Measurements from ENCODE around the gene HOXB9.

The HOXB9 gene

DNA sequence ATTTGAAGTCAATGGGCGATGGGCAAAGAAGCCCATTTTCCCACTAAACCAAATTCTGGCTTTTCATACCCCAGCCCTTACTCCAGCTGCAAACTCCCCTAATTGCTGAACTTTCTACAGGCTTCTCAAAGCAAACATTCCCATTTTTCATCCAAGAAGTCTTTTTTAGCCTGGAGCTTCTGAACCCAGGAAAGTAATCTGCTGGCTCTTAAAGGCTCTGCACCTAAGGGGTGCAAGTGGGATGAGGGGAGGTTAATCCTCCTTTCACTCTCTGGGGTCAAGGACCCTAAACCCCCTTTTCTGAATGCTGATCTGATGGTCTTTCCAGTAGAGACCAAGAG lies 17.7 kb downstream of the HOXB9 start:
- peak overlapping the region; percentile 67; the same call in 1 of the 2 replicates for H3K4me3 ChIP-seq (ENCODE audit: low read length)
- TF ChIP-seq, protein P1, sequence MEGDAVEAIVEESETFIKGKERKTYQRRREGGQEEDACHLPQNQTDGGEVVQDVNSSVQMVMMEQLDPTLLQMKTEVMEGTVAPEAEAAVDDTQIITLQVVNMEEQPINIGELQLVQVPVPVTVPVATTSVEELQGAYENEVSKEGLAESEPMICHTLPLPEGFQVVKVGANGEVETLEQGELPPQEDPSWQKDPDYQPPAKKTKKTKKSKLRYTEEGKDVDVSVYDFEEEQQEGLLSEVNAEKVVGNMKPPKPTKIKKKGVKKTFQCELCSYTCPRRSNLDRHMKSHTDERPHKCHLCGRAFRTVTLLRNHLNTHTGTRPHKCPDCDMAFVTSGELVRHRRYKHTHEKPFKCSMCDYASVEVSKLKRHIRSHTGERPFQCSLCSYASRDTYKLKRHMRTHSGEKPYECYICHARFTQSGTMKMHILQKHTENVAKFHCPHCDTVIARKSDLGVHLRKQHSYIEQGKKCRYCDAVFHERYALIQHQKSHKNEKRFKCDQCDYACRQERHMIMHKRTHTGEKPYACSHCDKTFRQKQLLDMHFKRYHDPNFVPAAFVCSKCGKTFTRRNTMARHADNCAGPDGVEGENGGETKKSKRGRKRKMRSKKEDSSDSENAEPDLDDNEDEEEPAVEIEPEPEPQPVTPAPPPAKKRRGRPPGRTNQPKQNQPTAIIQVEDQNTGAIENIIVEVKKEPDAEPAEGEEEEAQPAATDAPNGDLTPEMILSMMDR (conservative IDR thresholded peaks at IDR 0.05; ENCODE audit: low read length), result no peak
- DNase-seq (ENCODE audit: low read depth), result no peak

DNA sequence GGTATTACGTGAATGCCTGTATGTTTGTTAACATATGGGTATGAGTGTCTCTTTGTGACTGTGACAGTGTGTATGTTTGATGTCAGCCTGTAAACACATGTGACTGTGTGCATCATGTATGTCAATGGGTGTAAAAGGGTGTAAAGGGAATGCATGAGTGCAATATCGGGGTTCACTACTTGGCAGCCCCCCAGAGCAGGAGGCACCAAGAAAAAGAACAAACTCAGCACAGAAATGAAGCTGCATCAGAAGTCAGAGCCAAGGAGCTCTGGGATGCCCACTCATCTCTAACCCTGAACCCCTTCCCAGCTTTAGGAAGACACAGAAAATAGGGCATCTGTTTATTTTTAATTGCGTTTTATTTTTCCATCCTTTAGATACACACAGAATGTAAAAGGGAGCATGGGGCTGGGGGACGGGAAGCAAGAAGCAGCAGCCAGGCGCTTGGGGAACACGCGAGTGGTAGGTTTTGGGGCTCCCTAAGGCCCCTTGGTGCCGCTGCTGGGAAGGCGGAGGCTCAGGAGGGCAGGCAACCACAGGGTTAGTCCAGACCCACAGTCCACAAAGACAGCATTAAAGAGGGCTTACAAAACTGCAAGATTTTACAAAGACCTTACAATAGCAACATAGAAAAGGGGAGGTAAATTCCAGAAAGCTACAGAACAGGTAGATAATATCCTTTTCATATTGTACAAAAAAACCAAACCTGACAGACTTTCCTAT lies 19.1 kb downstream of the HOXB9 start:
- no peak for DNase-seq (ENCODE audit: low read depth)
- H3K4me3 ChIP-seq (ENCODE audit: low read length), result no peak overlapping the region
- TF ChIP-seq, protein P1 (conservative IDR thresholded peaks at IDR 0.05; ENCODE audit: low read length), result no peak

DNA sequence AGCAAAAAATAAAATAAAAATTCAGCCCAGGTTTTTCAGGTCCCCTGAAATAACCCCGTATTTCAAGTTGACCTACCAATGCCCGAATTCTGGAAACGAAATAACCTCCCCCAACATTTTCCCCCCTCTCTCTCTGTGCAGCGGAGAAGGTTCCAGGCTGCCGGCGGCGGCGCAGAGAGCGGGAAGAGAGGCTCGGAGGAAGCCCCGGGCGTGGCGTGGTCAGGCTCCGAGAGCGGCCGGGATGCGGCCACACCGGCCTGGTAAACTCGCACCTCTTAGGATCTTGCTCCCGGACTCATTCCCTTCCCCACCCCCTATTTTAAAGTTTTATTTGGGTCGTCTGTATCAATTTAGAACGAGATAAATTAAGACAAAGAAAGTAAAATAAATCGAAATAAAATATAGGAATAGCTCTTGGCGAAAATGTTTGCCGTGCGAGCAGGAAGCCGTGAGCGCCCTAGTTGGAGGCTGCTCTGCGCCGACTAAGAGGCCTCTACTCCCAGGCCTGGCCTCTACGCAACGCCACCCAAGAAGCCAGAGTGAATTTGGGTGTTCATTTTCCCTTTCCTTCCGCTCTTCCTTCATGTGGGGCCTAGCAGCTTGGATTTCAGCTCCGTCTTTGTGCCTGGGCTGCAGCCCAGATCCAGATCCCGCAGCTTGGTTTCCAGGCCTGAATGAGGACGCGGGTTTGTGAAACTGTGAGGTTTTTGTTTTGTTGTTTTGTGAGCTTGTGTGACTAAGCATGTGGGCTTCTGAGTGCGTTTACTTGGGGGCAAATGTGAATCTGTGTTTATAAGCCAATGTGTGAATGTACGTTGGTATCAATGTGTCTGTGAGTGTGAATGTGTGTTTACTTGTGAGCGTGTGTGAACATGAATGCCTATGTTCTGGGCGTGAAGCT lies 19.9 kb downstream of the HOXB9 start:
- no peak for DNase-seq (ENCODE audit: low read depth)
- TF ChIP-seq, protein P1 (conservative IDR thresholded peaks at IDR 0.05; ENCODE audit: low read length), result no peak
- peak overlapping the region; percentile 36 for H3K4me3 ChIP-seq (ENCODE audit: low read length)

DNA sequence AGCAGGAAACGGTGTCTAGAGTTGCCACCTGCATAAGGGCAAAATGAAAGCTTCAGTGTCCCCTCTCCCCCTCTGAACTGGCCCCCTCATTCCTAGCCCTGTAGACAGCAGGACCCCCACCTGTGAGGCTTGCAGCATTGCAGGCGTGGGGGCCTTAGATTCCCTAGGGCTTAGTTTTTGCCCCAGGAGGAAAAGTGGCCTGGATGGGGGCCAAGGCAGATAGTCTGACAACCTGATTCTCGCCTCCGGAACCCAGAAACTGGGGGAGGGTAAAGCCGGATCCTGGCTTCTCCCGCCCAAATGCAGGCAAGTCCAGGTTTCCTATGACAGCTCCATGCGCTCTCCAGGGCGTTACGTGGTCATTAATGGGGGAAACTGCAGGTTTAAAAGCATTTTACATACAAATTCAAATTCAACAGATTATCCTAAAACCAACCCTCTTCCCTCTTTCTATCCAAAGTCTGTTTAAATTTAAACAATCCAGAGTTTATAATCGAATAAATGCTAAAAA lies 20.7 kb downstream of the HOXB9 start:
- H3K4me3 ChIP-seq (ENCODE audit: low read length), result peak overlapping the region; percentile 89
- TF ChIP-seq, protein P1 (conservative IDR thresholded peaks at IDR 0.05; ENCODE audit: low read length), result no peak
- DNase-seq (ENCODE audit: low read depth), result no peak

DNA sequence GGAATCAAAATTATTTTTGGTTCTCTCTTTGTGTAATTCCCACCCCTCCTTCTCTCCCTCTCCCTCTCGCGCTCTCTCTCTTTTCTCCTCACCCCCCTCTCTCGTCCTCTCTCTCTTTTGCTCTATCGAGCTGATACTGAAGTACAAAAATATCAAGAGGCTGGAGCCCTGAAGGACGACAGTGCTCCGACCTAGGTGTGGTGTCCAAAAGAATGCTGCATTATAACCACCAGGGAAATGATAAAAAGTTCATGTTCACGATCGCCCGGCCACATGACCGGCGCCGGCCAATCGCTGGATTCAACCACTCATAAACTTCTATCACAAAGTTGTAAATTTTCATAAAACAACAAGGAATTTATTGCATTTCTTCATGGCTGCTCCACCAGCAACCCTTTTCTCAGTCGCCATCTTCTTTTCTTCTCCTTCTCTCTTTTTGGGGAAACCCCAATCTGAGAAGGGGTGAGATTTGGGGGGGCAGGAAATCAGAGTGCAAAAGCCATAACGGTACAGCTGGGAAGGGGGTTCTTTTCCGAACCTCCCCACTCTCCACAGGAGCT lies 21.3 kb downstream of the HOXB9 start, which contains the start of gene HOXB6:
Gene HOXB6 (minus strand): TSS at position 217 of the 560 bp plus-strand sequence. CDS start 6,836 bp downstream, outside the sequence.
- peak; percentile 78 for DNase-seq (ENCODE audit: low read depth)
- TF ChIP-seq, protein P1 (conservative IDR thresholded peaks at IDR 0.05; ENCODE audit: low read length), result 0 out of 2 replicates have a peak, but pooled peaks have one; percentile 9
- peak within 1 kb of the TSS; percentile 89 for H3K4me3 ChIP-seq (ENCODE audit: low read length)

DNA sequence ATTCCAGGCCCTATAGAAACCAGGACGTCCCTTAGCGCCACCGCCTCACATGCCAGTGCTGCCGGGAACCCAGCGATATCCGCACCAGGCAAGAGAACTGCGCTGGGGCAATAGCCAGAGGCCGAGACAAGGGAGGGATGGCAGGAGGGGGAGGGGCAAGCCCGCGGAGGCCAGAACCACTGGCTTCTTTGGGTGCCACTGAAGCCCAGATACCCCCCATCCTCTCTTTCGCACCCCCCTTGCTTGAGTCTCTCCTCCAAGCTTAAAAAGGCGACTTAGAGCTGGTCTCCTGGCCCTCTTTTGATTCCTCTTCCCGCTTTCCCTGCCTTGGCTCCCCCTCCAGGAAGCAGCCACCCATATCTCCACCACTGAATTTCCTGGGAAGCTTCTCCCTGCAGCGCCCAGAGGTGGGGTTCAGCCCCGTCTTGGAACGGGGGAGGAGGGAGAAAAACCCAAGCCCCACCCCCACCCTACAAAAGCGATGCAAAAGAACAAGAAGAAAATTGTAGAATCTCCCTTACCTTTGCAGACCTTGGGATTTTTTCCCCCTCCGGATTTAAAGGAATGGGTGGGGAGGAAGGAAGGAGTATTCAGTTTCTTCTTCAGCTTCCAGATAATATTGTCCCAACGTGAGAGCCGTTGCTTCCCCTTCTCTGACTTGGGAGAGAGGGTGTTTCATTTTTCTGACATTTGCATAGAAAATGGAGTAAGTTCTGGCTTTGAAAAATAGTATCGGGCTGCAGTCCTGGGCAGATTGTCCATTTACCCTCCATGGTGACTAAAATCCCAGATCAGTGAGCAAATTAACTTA lies 22.0 kb downstream of the HOXB9 start:
- TF ChIP-seq, protein P1 (conservative IDR thresholded peaks at IDR 0.05; ENCODE audit: low read length), result peak; percentile 37
- peak overlapping the region; percentile 89 for H3K4me3 ChIP-seq (ENCODE audit: low read length)
- no peak for DNase-seq (ENCODE audit: low read depth)

Data from AG10803 (cell line).